Measurements from ENCODE around the gene CD63.

CD63 gene

DNA sequence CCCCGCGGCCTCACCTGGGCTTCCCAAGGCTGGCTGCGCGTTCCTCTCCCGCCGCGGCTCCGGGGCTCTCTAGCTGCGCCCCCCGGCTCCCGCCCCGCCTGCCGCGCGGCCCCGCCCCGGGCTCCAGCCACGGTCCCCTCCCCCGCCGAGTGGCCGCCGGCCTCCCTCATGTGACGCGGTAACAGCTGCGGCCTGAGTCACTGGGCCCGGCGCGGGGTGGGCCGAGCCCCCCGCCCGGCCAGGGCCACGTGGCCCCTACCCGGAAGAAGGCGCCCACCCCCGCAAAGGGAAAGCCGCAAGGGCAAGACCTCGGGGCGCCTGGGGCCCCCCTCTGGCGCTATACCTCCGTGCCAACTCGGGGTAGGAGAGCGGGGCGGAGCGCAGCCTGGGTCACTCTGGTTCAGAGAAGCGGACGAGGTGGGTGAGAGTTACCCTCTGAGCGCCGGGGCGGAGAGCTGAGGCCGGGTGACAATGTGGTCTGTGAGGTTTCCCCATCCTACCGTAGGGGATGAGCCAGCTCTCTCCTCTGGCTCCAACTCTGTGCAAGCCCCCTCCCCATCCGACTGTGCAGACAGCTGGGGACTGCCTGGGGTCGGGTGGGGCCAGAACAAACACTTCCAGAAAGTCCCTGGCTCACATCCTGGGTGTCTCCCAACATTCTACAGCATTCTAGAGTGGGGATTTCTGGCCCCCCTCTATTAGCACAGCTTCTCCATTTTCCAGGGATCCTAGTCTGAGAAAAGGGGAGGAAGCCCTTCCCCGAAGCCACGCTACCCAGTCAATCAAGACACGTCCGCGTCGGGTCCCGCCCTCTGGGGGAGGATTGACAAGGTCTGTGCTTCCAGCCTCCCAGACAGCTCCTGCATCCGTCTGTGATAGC lies at the start of gene CD63 (continued):
- TF ChIP-seq ZNF664 (tag by site-specific recombination; IDR thresholded peaks at IDR 0.05) (no peak), INSM2 (tag by site-specific recombination; IDR thresholded peaks at IDR 0.05) (no peak), AEBP2 (tag by site-specific recombination; IDR thresholded peaks at IDR 0.05; ENCODE audit: borderline replicate concordance) (no peak), ZNF266 (tag by site-specific recombination; IDR thresholded peaks at IDR 0.05; ENCODE audit: low read depth) (no peak), ZNF202 (tag by site-specific recombination; IDR thresholded peaks at IDR 0.05; ENCODE audit: borderline replicate concordance) (no peak), SALL2 (tag by site-specific recombination; IDR thresholded peaks at IDR 0.05; ENCODE audit: borderline replicate concordance) (no peak), ZNF175 (tag by site-specific recombination; IDR thresholded peaks at IDR 0.05) (no peak), ZNF704 (tag by site-specific recombination; IDR thresholded peaks at IDR 0.05) (peak; percentile 32; the same call in 1 of the 2 replicates), ZNF510 (tag by site-specific recombination; IDR thresholded peaks at IDR 0.05; ENCODE audit: insufficient replicate concordance) (no peak), ZNF555 (tag by site-specific recombination; conservative IDR thresholded peaks at IDR 0.05) (no peak), ELK4 (IDR thresholded peaks at IDR 0.05; ENCODE audit: borderline replicate concordance, low read depth, low read length) (no peak), ZNF623 (tag by site-specific recombination; IDR thresholded peaks at IDR 0.05) (no peak), ZNF561 (tag by site-specific recombination; IDR thresholded peaks at IDR 0.05; ENCODE audit: borderline replicate concordance) (peak; percentile 77; the same call in 1 of the 2 replicates), ZNF596 (tag by site-specific recombination; IDR thresholded peaks at IDR 0.05) (no peak), ZNF837 (tag by site-specific recombination; IDR thresholded peaks at IDR 0.05) (no peak), KLF8 (tag by site-specific recombination; IDR thresholded peaks at IDR 0.05) (0 out of 2 replicates have a peak, but pooled peaks have one; percentile 67), ZNF747 (tag by site-specific recombination; IDR thresholded peaks at IDR 0.05) (no peak), ZXDB (tag by site-specific recombination; IDR thresholded peaks at IDR 0.05) (0 out of 2 replicates have a peak, but pooled peaks have one; percentile 65), ZNF302 (tag by site-specific recombination; IDR thresholded peaks at IDR 0.05; ENCODE audit: low read depth) (no peak), EGR2 (tag by site-specific recombination; IDR thresholded peaks at IDR 0.05; ENCODE audit: low read depth) (peak; percentile 75), ZNF169 (tag by site-specific recombination; IDR thresholded peaks at IDR 0.05) (no peak), BCL11B (tag by site-specific recombination; IDR thresholded peaks at IDR 0.05; ENCODE audit: low read depth) (no peak), ZNF645 (tag by site-specific recombination; IDR thresholded peaks at IDR 0.05) (no peak), ZFHX2 (tag by site-specific recombination; conservative IDR thresholded peaks at IDR 0.05) (peak; percentile 92), ZNF473 (tag by site-specific recombination; IDR thresholded peaks at IDR 0.05) (no peak)
- TF ChIP-seq, protein P1, sequence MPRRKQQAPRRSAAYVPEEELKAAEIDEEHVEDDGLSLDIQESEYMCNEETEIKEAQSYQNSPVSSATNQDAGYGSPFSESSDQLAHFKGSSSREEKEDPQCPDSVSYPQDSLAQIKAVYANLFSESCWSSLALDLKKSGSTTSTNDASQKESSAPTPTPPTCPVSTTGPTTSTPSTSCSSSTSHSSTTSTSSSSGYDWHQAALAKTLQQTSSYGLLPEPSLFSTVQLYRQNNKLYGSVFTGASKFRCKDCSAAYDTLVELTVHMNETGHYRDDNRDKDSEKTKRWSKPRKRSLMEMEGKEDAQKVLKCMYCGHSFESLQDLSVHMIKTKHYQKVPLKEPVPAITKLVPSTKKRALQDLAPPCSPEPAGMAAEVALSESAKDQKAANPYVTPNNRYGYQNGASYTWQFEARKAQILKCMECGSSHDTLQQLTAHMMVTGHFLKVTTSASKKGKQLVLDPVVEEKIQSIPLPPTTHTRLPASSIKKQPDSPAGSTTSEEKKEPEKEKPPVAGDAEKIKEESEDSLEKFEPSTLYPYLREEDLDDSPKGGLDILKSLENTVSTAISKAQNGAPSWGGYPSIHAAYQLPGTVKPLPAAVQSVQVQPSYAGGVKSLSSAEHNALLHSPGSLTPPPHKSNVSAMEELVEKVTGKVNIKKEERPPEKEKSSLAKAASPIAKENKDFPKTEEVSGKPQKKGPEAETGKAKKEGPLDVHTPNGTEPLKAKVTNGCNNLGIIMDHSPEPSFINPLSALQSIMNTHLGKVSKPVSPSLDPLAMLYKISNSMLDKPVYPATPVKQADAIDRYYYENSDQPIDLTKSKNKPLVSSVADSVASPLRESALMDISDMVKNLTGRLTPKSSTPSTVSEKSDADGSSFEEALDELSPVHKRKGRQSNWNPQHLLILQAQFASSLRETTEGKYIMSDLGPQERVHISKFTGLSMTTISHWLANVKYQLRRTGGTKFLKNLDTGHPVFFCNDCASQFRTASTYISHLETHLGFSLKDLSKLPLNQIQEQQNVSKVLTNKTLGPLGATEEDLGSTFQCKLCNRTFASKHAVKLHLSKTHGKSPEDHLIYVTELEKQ (tag by site-specific recombination; IDR thresholded peaks at IDR 0.05; ENCODE audit: borderline replicate concordance) = no peak
- TF ChIP-seq, protein P2, sequence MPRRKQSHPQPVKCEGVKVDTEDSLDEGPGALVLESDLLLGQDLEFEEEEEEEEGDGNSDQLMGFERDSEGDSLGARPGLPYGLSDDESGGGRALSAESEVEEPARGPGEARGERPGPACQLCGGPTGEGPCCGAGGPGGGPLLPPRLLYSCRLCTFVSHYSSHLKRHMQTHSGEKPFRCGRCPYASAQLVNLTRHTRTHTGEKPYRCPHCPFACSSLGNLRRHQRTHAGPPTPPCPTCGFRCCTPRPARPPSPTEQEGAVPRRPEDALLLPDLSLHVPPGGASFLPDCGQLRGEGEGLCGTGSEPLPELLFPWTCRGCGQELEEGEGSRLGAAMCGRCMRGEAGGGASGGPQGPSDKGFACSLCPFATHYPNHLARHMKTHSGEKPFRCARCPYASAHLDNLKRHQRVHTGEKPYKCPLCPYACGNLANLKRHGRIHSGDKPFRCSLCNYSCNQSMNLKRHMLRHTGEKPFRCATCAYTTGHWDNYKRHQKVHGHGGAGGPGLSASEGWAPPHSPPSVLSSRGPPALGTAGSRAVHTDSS (tag by site-specific recombination; IDR thresholded peaks at IDR 0.05) = no peak
